Neural progenitor cell (in vitro differentiated cells): ENCODE results near the gene NDST1. TPM values are rescaled to one million over a fixed set of nuclear protein-coding genes. Genes with fewer than 3 reads are reported as not detected.
A peak's percentile ranks its signal among the peaks of the same experiment; 100 is the strongest.

ENCODE experiments used
- DNase-seq: peaks from one replicate; pipeline ENCODE4 v3.0.0-alpha.2; 2016; ENCODE audit warnings: low spot score
- H2AFZ ChIP-seq: fragments of 200-600 bp; sonication (generic); replicated peaks from 2 replicates; pipeline ENCODE4 v1.6.1; 2016; ENCODE audit warnings: antibody characterized with exemption
- H3F3A ChIP-seq: fragments of 200-600 bp; sonication (generic); 2 replicates; pipeline ENCODE4 v1.6.1; 2016; ENCODE audit warnings: antibody characterized with exemption, low read depth
- H3K27ac ChIP-seq: fragments of 200-600 bp; sonication (generic); 2 replicates; pipeline ENCODE4 v1.5.1; 2016; ENCODE audit warnings: mild to moderate bottlenecking
- H3K27me3 ChIP-seq: fragments of 200-600 bp; sonication (generic); 2 replicates; pipeline ENCODE4 v1.6.1; 2016; ENCODE audit warnings: mild to moderate bottlenecking, moderate library complexity
- H3K36me3 ChIP-seq: fragments of 200-600 bp; sonication (generic); 2 replicates; pipeline ENCODE4 v1.5.1; 2016
- H3K4me1 ChIP-seq: fragments of 200-600 bp; sonication (generic); 2 replicates; pipeline ENCODE4 v1.6.1; 2016; ENCODE audit warnings: mixed run types
- H3K4me2 ChIP-seq: fragments of 200-600 bp; sonication (generic); 2 replicates; pipeline ENCODE4 v1.6.1; 2016
- H3K4me3 ChIP-seq: fragments of 200-600 bp; sonication (generic); 2 replicates; pipeline ENCODE4 v1.5.1; 2016
- H3K79me2 ChIP-seq: fragments of 200-600 bp; sonication (generic); 2 replicates; pipeline ENCODE4 v1.6.1; 2016; ENCODE audit warnings: low read depth
- H3K9ac ChIP-seq: fragments of 200-600 bp; sonication (generic); 2 replicates; pipeline ENCODE4 v1.6.1; 2016
- H3K9me3 ChIP-seq: fragments of 200-600 bp; sonication (generic); 2 replicates; pipeline ENCODE4 v1.5.1; 2016; ENCODE audit warnings: low read depth
- H4K20me1 ChIP-seq: fragments of 200-600 bp; sonication (generic); 2 replicates; pipeline ENCODE4 v1.6.1; 2016; ENCODE audit warnings: low read depth
- H3K27ac Mint-ChIP-seq: 3 replicates; pipeline ENCODE4 v1.8.0; 2021; ENCODE audit warnings: mixed read lengths
- H3K27me3 Mint-ChIP-seq: 2 replicates; pipeline ENCODE4 v1.8.0; 2022; ENCODE audit warnings: low read depth, mild to moderate bottlenecking, inconsistent platforms, moderate library complexity, mixed read lengths; ENCODE audit not compliant: insufficient read depth
- H3K36me3 Mint-ChIP-seq: 3 replicates; pipeline ENCODE4 v1.8.0; 2021; ENCODE audit warnings: mixed read lengths
- H3K4me1 Mint-ChIP-seq: 3 replicates; pipeline ENCODE4 v1.8.0; 2021; ENCODE audit warnings: mixed read lengths
- H3K4me3 Mint-ChIP-seq: 3 replicates; pipeline ENCODE4 v1.8.0; 2021; ENCODE audit warnings: mild to moderate bottlenecking, moderate library complexity, mixed read lengths
- H3K9me3 Mint-ChIP-seq: 3 replicates; pipeline ENCODE4 v1.8.0; 2020; ENCODE audit warnings: mixed read lengths
- CTCF ChIP-seq: fragments of 200-600 bp; sonication (generic); IDR thresholded peaks from 2 replicates; pipeline ENCODE4 v1.5.1; 2017; ENCODE audit warnings: antibody characterized with exemption, mild to moderate bottlenecking
- EZH2 ChIP-seq: fragments of 200-600 bp; sonication (generic); IDR thresholded peaks from 2 replicates; pipeline ENCODE4 v1.6.1; 2017; ENCODE audit warnings: antibody characterized with exemption, mild to moderate bottlenecking, moderate library complexity
- EZH2phosphoT487 ChIP-seq: fragments of 200-600 bp; sonication (generic); IDR thresholded peaks from 2 replicates; pipeline ENCODE4 v1.6.1; 2017; ENCODE audit warnings: antibody characterized with exemption
- total RNA-seq: library from RNA; depleted of rRNA; stranded (reverse); fragments of >200 nt; gene quantifications from 2 replicates; pipeline ENCODE4 v1.2.3, GENCODE V29; 2015; ENCODE audit warnings: low replicate concordance

Gene NDST1
- total RNA-seq, 1 donor from 2014 or later, result 22.9 TPM

GRCh38 chr5:150500905-150501304 lies 7.0 kb upstream of the NDST1 start:
- H3K4me3 ChIP-seq, result no peak overlapping the region
- peaks cover 95% of the 10 kb centered on the region for H3K79me2 ChIP-seq
- Mint-ChIP-seq H3K9me3 (no peaks in the 10 kb centered on the region), H3K36me3 (peaks cover 5% of the 10 kb centered on the region), H3K4me1 (peaks cover 67% of the 10 kb centered on the region), H3K27ac (no peak overlapping the region), H3K27me3 (peaks cover 6% of the 10 kb centered on the region), H3K4me3 (no peak overlapping the region)
- peaks cover 39% of the 10 kb centered on the region for H4K20me1 ChIP-seq
- H2AFZ ChIP-seq, result no peak overlapping the region
- peaks cover 60% of the 10 kb centered on the region for H3K4me1 ChIP-seq
- H3K4me2 ChIP-seq, result no peak overlapping the region
- H3K9me3 ChIP-seq, result no peaks in the 10 kb centered on the region
- H3F3A ChIP-seq, result peaks cover 40% of the 10 kb centered on the region
- no peak overlapping the region for H3K27ac ChIP-seq
- TF ChIP-seq CTCF (no peak), EZH2 (no peak), EZH2phosphoT487 (no peak)
- H3K9ac ChIP-seq, result no peak overlapping the region
- H3K36me3 ChIP-seq, result no peaks in the 10 kb centered on the region
- no peak for DNase-seq
- H3K27me3 ChIP-seq, result no peaks in the 10 kb centered on the region

GRCh38 chr5:150502106-150502505 lies 5.8 kb upstream of the NDST1 start:
- Histone ChIP-seq H4K20me1 (peaks cover 48% of the 10 kb centered on the region), H3K27ac (no peak overlapping the region), H3K4me3 (no peak overlapping the region), H3K4me2 (no peak overlapping the region), H3K36me3 (no peaks in the 10 kb centered on the region), H3K4me1 (peaks cover 62% of the 10 kb centered on the region), H3K27me3 (no peaks in the 10 kb centered on the region), H2AFZ (no peak overlapping the region), H3K9me3 (no peaks in the 10 kb centered on the region), H3K79me2 (peaks cover 95% of the 10 kb centered on the region), H3K9ac (no peak overlapping the region), H3F3A (peaks cover 33% of the 10 kb centered on the region)
- peaks cover 59% of the 10 kb centered on the region for H3K4me1 Mint-ChIP-seq
- no peaks in the 10 kb centered on the region for H3K9me3 Mint-ChIP-seq
- no peak overlapping the region for H3K4me3 Mint-ChIP-seq
- peak overlapping the region; percentile 42 for H3K27ac Mint-ChIP-seq
- no peak for DNase-seq
- peaks cover 6% of the 10 kb centered on the region for H3K27me3 Mint-ChIP-seq
- TF ChIP-seq EZH2phosphoT487, result no peak
- TF ChIP-seq CTCF, result no peak
- no peak for TF ChIP-seq EZH2
- H3K36me3 Mint-ChIP-seq, result peaks cover 3% of the 10 kb centered on the region

GRCh38 chr5:150502847-150503246 lies 5.1 kb upstream of the NDST1 start:
- no peak overlapping the region for H3K9ac ChIP-seq
- peaks cover 57% of the 10 kb centered on the region for H3K4me1 ChIP-seq
- Mint-ChIP-seq H3K27me3 (peaks cover 6% of the 10 kb centered on the region), H3K4me1 (peaks cover 59% of the 10 kb centered on the region), H3K9me3 (no peaks in the 10 kb centered on the region), H3K4me3 (no peak overlapping the region), H3K27ac (no peak overlapping the region), H3K36me3 (peaks cover 3% of the 10 kb centered on the region)
- H2AFZ ChIP-seq, result no peak overlapping the region
- no peak for DNase-seq
- H3K4me3 ChIP-seq, result no peak overlapping the region
- no peak overlapping the region for H3K27ac ChIP-seq
- H3K9me3 ChIP-seq, result no peaks in the 10 kb centered on the region
- peaks cover 95% of the 10 kb centered on the region for H3K79me2 ChIP-seq
- H3K4me2 ChIP-seq, result no peak overlapping the region
- TF ChIP-seq EZH2phosphoT487 (no peak), CTCF (no peak), EZH2 (no peak)
- H4K20me1 ChIP-seq, result peaks cover 53% of the 10 kb centered on the region
- no peaks in the 10 kb centered on the region for H3K27me3 ChIP-seq
- peaks cover 32% of the 10 kb centered on the region for H3F3A ChIP-seq
- H3K36me3 ChIP-seq, result no peaks in the 10 kb centered on the region

- H3K27me3 ChIP-seq, result no peaks in the 10 kb centered on the region
- Mint-ChIP-seq H3K4me1 (peaks cover 59% of the 10 kb centered on the region), H3K36me3 (peaks cover 3% of the 10 kb centered on the region), H3K27me3 (peaks cover 6% of the 10 kb centered on the region), H3K9me3 (no peaks in the 10 kb centered on the region), H3K4me3 (no peak overlapping the region), H3K27ac (no peak overlapping the region)
- no peak for DNase-seq
- no peak overlapping the region for H3K4me3 ChIP-seq
- no peaks in the 10 kb centered on the region for H3K9me3 ChIP-seq
- TF ChIP-seq CTCF, result no peak
- no peak for TF ChIP-seq EZH2phosphoT487
- no peak for TF ChIP-seq EZH2
- no peak overlapping the region for H3K4me2 ChIP-seq
- no peak overlapping the region for H2AFZ ChIP-seq
- no peak overlapping the region for H3K9ac ChIP-seq
- no peak overlapping the region for H3K27ac ChIP-seq
- peaks cover 97% of the 10 kb centered on the region for H3K79me2 ChIP-seq
- peaks cover 54% of the 10 kb centered on the region for H4K20me1 ChIP-seq
- peaks cover 54% of the 10 kb centered on the region for H3K4me1 ChIP-seq
- H3K36me3 ChIP-seq, result no peaks in the 10 kb centered on the region
- peaks cover 27% of the 10 kb centered on the region for H3F3A ChIP-seq
Observed at GRCh38 chr5:150503386-150503785, 4.5 kb upstream of the NDST1 start.
